GM20000 (cell line): ENCODE data around the gene IPO13.

Source experiments
- DNase-seq: peaks from one replicate; pipeline ENCODE4 v3.0.0; 2012; ENCODE audit warnings: low spot score
- TF ChIP-seq, protein P1 (sequence below): IDR thresholded peaks from 2 replicates; pipeline ENCODE4 v1.5.1; 2012; ENCODE audit warnings: mild to moderate bottlenecking, control low read depth; ENCODE audit errors: extremely low read depth, missing control alignments

The IPO13 gene

DNA sequence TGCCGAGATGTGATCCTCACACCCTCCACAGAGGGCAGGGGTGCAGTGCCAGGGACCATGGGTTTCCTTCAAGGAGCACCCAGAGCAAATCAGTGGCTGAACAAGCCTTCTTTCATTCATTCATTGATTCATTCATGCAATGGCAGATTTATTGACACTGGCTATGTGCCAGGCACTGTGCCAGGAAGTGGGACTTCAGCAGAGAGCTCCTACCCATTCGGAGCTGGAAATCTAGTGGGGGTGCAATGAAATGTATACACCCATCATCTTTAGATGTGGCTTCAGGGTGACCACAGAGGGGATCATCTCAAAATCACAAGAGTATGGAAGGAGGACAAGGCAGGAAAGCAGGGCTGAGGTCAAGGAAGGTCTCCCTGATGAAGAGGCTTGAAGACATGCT, 65.7 kb downstream of the IPO13 start:
- TF ChIP-seq, protein P1, sequence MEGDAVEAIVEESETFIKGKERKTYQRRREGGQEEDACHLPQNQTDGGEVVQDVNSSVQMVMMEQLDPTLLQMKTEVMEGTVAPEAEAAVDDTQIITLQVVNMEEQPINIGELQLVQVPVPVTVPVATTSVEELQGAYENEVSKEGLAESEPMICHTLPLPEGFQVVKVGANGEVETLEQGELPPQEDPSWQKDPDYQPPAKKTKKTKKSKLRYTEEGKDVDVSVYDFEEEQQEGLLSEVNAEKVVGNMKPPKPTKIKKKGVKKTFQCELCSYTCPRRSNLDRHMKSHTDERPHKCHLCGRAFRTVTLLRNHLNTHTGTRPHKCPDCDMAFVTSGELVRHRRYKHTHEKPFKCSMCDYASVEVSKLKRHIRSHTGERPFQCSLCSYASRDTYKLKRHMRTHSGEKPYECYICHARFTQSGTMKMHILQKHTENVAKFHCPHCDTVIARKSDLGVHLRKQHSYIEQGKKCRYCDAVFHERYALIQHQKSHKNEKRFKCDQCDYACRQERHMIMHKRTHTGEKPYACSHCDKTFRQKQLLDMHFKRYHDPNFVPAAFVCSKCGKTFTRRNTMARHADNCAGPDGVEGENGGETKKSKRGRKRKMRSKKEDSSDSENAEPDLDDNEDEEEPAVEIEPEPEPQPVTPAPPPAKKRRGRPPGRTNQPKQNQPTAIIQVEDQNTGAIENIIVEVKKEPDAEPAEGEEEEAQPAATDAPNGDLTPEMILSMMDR = no peak
- no peak for DNase-seq

GRCh38 chr1:44012941-44013609, 66.3 kb downstream of the IPO13 start:
- DNase-seq = no peak
- TF ChIP-seq, protein P1 = no peak

DNA sequence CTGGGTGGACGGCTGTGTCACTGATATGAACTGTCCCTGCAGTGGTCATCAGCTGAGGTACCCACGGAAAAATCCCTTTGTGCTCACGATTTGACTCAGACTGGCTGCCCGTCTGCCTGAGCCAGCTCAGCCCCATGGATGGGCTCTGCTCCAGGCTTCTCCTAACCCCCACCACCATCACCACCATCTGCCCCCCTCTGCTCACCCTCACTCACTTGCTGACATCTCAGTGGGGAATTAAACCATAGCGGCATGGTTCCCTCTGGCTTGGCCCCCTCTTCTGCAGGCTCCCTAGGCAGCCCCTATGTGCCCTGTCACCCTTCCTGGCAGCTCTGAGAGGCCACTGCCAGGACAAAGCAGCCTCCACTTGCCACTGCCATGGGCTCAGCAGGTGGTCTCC, 67.2 kb downstream of the IPO13 start:
- no peak for DNase-seq
- TF ChIP-seq, protein P1 = no peak

- TF ChIP-seq, protein P1 = no peak
- no peak for DNase-seq
Measured at GRCh38 chr1:44014365-44015104, 67.8 kb downstream of the IPO13 start.

DNA sequence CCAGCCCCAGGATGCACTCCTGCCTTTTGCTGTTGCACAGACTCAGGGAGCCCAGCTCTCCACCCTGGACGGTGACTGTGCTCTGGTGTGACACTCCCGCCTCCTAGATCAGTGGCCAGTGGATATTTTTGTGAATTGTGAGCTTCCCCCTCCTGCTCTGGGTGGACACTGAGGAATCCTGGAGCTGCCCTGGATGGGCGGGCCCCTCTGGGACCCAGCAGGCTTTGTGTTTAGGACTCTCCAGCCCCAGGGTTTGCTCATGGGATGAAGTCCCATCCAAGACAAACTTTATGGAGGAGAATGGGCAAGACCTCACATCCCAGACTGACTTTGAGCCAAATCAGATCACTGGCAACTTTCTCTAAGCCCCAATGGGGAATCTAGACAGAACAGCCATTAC, 68.5 kb downstream of the IPO13 start:
- TF ChIP-seq, protein P1 = no peak
- DNase-seq = no peak

GRCh38 chr1:44016041-44016889, 69.5 kb downstream of the IPO13 start:
- TF ChIP-seq, protein P1 = no peak
- no peak for DNase-seq
